PC-9 (cell line): ENCODE results near the gene ZBTB9. TPM values are rescaled to one million over a fixed set of nuclear protein-coding genes. Genes with fewer than 3 reads are reported as not detected.

Source experiments
- BruUV-seq: library from RNA; stranded (reverse); fragments of 400-500 nt; replicated peaks from 2 replicates; lab custom pipeline; 2021; lab: Mats Ljungman, UMichigan
- CTCF ChIA-PET: fragments of 300-600 bp; sonication (Branson Sonifier 250); formaldehyde crosslinking; loops from one replicate; lab custom pipeline; 2022; ENCODE audit warnings: antibody characterized with exemption; lab: Charles Lee
- POLR2A ChIA-PET: fragments of 300-600 bp; sonication (Branson Sonifier 250); formaldehyde crosslinking; loops from one replicate; lab custom pipeline; 2022; ENCODE audit warnings: antibody characterized with exemption; ENCODE audit not compliant: unreplicated experiment; lab: Charles Lee
- DNase-seq, 2 experiments: peaks; one replicate each; pipeline versions ENCODE4 v3.0.0 to v3.0.0-alpha.2; 2015 to 2022; ENCODE audit warnings: mixed read lengths in 1 of 2
- H2AFZ ChIP-seq: fragments of 200-600 bp; sonication (generic); 2 replicates; pipeline ENCODE4 v1.8.1; 2017; ENCODE audit warnings: antibody characterized with exemption
- H3F3A ChIP-seq: fragments of 200-600 bp; sonication (generic); 2 replicates; pipeline ENCODE4 v1.8.1; 2017; ENCODE audit warnings: antibody characterized with exemption, mild to moderate bottlenecking, low read depth; ENCODE audit not compliant: insufficient read depth
- H3K27ac ChIP-seq: fragments of 200-600 bp; sonication (generic); 2 replicates; pipeline ENCODE4 v1.6.1; 2016; ENCODE audit warnings: mixed run types
- H3K27me3 ChIP-seq: fragments of 200-600 bp; sonication (generic); 2 replicates; pipeline ENCODE4 v1.6.1; 2016; ENCODE audit warnings: low read depth, mixed run types; ENCODE audit not compliant: insufficient read depth
- H3K36me3 ChIP-seq: fragments of 200-600 bp; sonication (generic); 2 replicates; pipeline ENCODE4 v1.6.1; 2016; ENCODE audit warnings: low read depth, mixed run types
- H3K4me1 ChIP-seq: fragments of 200-600 bp; sonication (generic); replicated peaks from 2 replicates; pipeline ENCODE4 v1.6.1; 2016; ENCODE audit warnings: mixed run types; ENCODE audit not compliant: insufficient read depth
- H3K4me2 ChIP-seq: fragments of 200-600 bp; sonication (generic); 2 replicates; pipeline ENCODE4 v1.6.1; 2017; ENCODE audit warnings: mixed run types
- H3K4me3 ChIP-seq: fragments of 200-600 bp; sonication (generic); 2 replicates; pipeline ENCODE4 v1.6.1; 2016; ENCODE audit warnings: mixed run types
- H3K79me2 ChIP-seq: fragments of 200-600 bp; sonication (generic); 2 replicates; pipeline ENCODE4 v1.6.1; 2017; ENCODE audit warnings: low read depth, mixed run types
- H3K9me2 ChIP-seq: fragments of 200-600 bp; sonication (generic); 2 replicates; pipeline ENCODE4 v1.8.1; 2017; ENCODE audit warnings: mild to moderate bottlenecking; ENCODE audit not compliant: insufficient read depth
- H3K9me3 ChIP-seq: fragments of 200-600 bp; sonication (generic); 2 replicates; pipeline ENCODE4 v1.8.1; 2016; ENCODE audit warnings: low read depth; ENCODE audit not compliant: insufficient read depth
- H4K20me1 ChIP-seq: fragments of 200-600 bp; sonication (generic); 2 replicates; pipeline ENCODE4 v1.8.1; 2017; ENCODE audit not compliant: insufficient read depth
- CTCF ChIP-seq: fragments of 200-600 bp; sonication (generic); conservative IDR thresholded peaks from 2 replicates; pipeline ENCODE4 v1.6.1; 2017; ENCODE audit warnings: mixed run types, antibody characterized with exemption, mild to moderate bottlenecking, moderate library complexity
- EZH2 ChIP-seq: fragments of 200-600 bp; sonication (generic); IDR thresholded peaks from 2 replicates; pipeline ENCODE4 v1.8.0; 2017; ENCODE audit warnings: antibody characterized with exemption, low read depth
- intact Hi-C: fragments of 100-400 bp; cut with micrococcal nuclease; formaldehyde crosslinking; loops from one replicate; pipeline ENCODE4 v1.10.0; 2022; ENCODE audit not compliant: unreplicated experiment
- total RNA-seq: library from RNA; stranded (reverse); gene quantifications from 2 replicates; pipeline ENCODE4 v1.2.3, GENCODE V29; 2021

Gene ZBTB9
- total RNA-seq, 1 experiment from 2014 or later, result 7.9 TPM

DNA sequence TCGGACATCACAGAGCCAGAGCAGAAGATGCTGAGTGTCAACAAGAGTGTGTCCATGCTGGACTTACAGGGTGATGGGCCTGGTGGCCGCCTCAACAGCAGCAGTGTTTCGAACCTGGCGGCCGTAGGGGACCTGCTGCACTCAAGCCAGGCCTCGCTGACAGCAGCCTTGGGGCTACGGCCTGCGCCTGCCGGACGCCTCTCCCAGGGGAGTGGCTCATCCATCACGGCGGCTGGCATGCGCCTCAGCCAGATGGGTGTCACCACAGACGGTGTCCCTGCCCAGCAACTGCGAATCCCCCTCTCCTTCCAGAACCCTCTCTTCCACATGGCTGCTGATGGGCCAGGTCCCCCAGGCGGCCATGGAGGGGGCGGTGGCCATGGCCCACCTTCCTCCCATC is 11.4 kb upstream of the ZBTB9 start:
- H4K20me1 ChIP-seq, result no peaks in the 10 kb centered on the region
- H3K4me2 ChIP-seq, result no peak overlapping the region
- H3K79me2 ChIP-seq, result no peaks in the 10 kb centered on the region
- TF ChIP-seq EZH2 (no peak), CTCF (no peak)
- no peak for DNase-seq
- intact Hi-C loops, result no loop called here
- H3K4me3 ChIP-seq, result no peak overlapping the region
- peaks cover 4% of the 10 kb centered on the region; the same call in 1 of the 2 replicates for H3F3A ChIP-seq
- no peaks in the 10 kb centered on the region for H3K9me2 ChIP-seq
- H3K36me3 ChIP-seq, result no peaks in the 10 kb centered on the region
- H3K27ac ChIP-seq, result no peak overlapping the region
- ChIA-PET CTCF (no interaction called here), POLR2A (no interaction called here)
- no peaks in the 10 kb centered on the region for H3K9me3 ChIP-seq
- no peak overlapping the region for H2AFZ ChIP-seq
- H3K27me3 ChIP-seq, result no peaks in the 10 kb centered on the region
- no TSS peak for BruUV-seq
- H3K4me1 ChIP-seq, result no peaks in the 10 kb centered on the region

GRCh38 chr6:33443619-33444504 is 10.5 kb upstream of the ZBTB9 start:
- no peaks in the 10 kb centered on the region for H3K9me3 ChIP-seq
- H3F3A ChIP-seq, result peaks cover 4% of the 10 kb centered on the region; the same call in 1 of the 2 replicates
- H3K27me3 ChIP-seq, result no peaks in the 10 kb centered on the region
- H3K27ac ChIP-seq, result no peak overlapping the region
- no peak overlapping the region for H3K4me3 ChIP-seq
- no peaks in the 10 kb centered on the region for H3K79me2 ChIP-seq
- no peaks in the 10 kb centered on the region for H3K4me1 ChIP-seq
- intact Hi-C loops, result no loop called here
- H3K4me2 ChIP-seq, result no peak overlapping the region
- no peaks in the 10 kb centered on the region for H3K9me2 ChIP-seq
- H4K20me1 ChIP-seq, result no peaks in the 10 kb centered on the region
- no peaks in the 10 kb centered on the region for H3K36me3 ChIP-seq
- DNase-seq, result no peak
- H2AFZ ChIP-seq, result no peak overlapping the region
- POLR2A ChIA-PET, result no interaction called here
- TF ChIP-seq CTCF, result no peak
- TF ChIP-seq EZH2, result no peak
- CTCF ChIA-PET, result no interaction called here
- BruUV-seq, result no TSS peak

- Histone ChIP-seq H3K4me2 (no peak overlapping the region), H3K36me3 (no peaks in the 10 kb centered on the region), H2AFZ (no peak overlapping the region), H3K4me1 (no peaks in the 10 kb centered on the region), H3K79me2 (no peaks in the 10 kb centered on the region), H3K27me3 (no peaks in the 10 kb centered on the region), H3K9me3 (no peaks in the 10 kb centered on the region), H4K20me1 (no peaks in the 10 kb centered on the region), H3K9me2 (no peaks in the 10 kb centered on the region), H3K27ac (no peak overlapping the region), H3K4me3 (no peak overlapping the region), H3F3A (peaks cover 4% of the 10 kb centered on the region; the same call in 1 of the 2 replicates)
- intact Hi-C loops, result no loop called here
- CTCF ChIA-PET, result no interaction called here
- TF ChIP-seq EZH2, result no peak
- TF ChIP-seq CTCF, result no peak
- BruUV-seq, result no TSS peak
- POLR2A ChIA-PET, result no interaction called here
- no peak for DNase-seq
These were observed 9.2 kb upstream of the ZBTB9 start for GRCh38 chr6:33445119-33445603.
